ENCODE data around the gene SLC4A7. TPM values are rescaled to one million over a fixed set of nuclear protein-coding genes. Genes with fewer than 3 reads are reported as not detected.
"Not testable (repeated sequence)": the region's sequence is repeated elsewhere in the genome, so short reads cannot be mapped to it uniquely, and the experiment has no call there.

The SLC4A7 gene
- total and polyA plus RNA-seq, 2 donors (not counting 1 experiment from before 2014, with no cell fraction given): 9.4 to 46.9 TPM

DNA sequence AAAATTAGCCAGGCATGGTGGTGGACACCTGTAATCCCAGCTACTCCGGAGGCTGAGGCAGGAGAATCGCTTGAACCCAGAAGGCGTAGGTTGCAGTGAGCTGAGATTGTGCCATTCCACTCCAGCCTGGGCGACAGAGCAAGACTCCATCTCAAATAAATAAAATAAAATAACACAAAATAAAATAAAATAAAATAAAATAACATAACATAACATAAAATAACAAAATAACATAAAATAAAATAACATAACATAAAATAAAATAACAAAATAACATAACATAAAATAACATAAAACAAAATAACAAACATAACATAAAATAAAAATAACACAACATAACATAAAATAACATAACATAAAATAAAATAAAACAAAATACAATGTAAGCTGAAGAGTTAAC, 45.8 kb downstream of the SLC4A7 start:
- peaks cover 6 to 51% of the 10 kb centered on the region in 2 experiments for H3K36me3 ChIP-seq (replicated peaks in 1 of 2; ENCODE audit: control extremely low read depth in 1 of 2, control insufficient read depth in 1 of 2, extremely low read depth in 1 of 2, insufficient read depth in 2 of 2, low read length in 1 of 2)
- POLR2A ChIA-PET; H4K20me1 ChIP-seq (ENCODE audit: control insufficient read depth, insufficient read depth, low read length, poor library complexity, severe bottlenecking); H3K4me1 Mint-ChIP-seq; ATAC-seq (ENCODE audit: low read depth); H3K27ac Mint-ChIP-seq; H3K79me2 ChIP-seq (ENCODE audit: control insufficient read depth, insufficient read depth, low read length); H3K27ac ChIP-seq (ENCODE audit: low read length in 2 of 2); DNase-seq; H3K4me3 ChIP-seq (ENCODE audit: control extremely low read depth in 1 of 5, extremely low read depth in 1 of 5, insufficient read depth in 1 of 5, low read depth in 2 of 5, low read length in 4 of 5); H2AFZ ChIP-seq (ENCODE audit: insufficient read depth, low read depth, low read length, poor library complexity, severe bottlenecking); H3K4me2 ChIP-seq (replicated peaks; ENCODE audit: low read depth, low read length, poor library complexity, severe bottlenecking); H3K4me3 Mint-ChIP-seq; H3K9me3 Mint-ChIP-seq (ENCODE audit: insufficient read depth); intact Hi-C loops (cut with micrococcal nuclease); H3K27me3 ChIP-seq (replicated peaks in 1 of 4; ENCODE audit: control extremely low read depth in 1 of 4, control insufficient read depth in 3 of 4, insufficient read depth in 4 of 4, low read length in 3 of 4); H3K4me1 ChIP-seq (ENCODE audit: control insufficient read depth in 2 of 2, insufficient read depth in 2 of 2, low read length in 2 of 2); CTCF ChIA-PET; H3K9ac ChIP-seq (ENCODE audit: low read length); H3K27me3 Mint-ChIP-seq: not testable (repeated sequence)
- peaks cover 0 to 17% (median 13%) of the 10 kb centered on the region in 3 donors for H3K9me3 ChIP-seq (ENCODE audit: control extremely low read depth in 1 of 3, control insufficient read depth in 2 of 3, insufficient read depth in 1 of 3, low read length in 2 of 3)
- no CpG with 5 or more reads among the region's 4 CpGs for WGBS (ENCODE audit: insufficient coverage)

DNA sequence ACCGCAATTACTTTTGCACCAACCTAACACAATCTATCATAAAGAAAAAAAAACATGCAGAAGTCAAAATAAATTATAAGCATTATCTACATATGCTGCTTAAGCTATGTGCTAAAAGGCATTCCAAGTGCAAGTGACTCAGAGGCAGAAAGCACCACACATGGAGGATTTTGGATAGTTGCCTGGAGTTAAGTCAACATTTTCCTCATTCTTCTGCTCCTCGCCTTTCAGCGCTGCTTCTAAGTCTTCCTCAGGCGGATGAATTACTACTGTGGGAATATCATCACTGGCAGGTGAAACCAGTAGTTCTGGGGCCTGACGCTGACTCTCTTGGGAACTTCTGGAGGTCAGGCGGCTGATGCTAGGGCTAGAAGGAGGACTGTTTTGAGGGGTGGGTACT, 53.1 kb downstream of the SLC4A7 start:
- Histone ChIP-seq H3K4me3 (ENCODE audit: control extremely low read depth in 1 of 5, extremely low read depth in 1 of 5, insufficient read depth in 1 of 5, low read depth in 2 of 5, low read length in 4 of 5) (no peak overlapping the region), H4K20me1 (ENCODE audit: control insufficient read depth, insufficient read depth, low read length, poor library complexity, severe bottlenecking) (no peaks in the 10 kb centered on the region), H3K36me3 (replicated peaks in 1 of 2; ENCODE audit: control extremely low read depth in 1 of 2, control insufficient read depth in 1 of 2, extremely low read depth in 1 of 2, insufficient read depth in 2 of 2, low read length in 1 of 2) (peaks cover 0 to 39% of the 10 kb centered on the region in 2 experiments), H3K79me2 (ENCODE audit: control insufficient read depth, insufficient read depth, low read length) (no peaks in the 10 kb centered on the region), H3K27me3 (replicated peaks in 1 of 4; ENCODE audit: control extremely low read depth in 1 of 4, control insufficient read depth in 3 of 4, insufficient read depth in 4 of 4, low read length in 3 of 4) (no peaks in the 10 kb centered on the region), H3K4me2 (replicated peaks; ENCODE audit: low read depth, low read length, poor library complexity, severe bottlenecking) (no peak overlapping the region), H3K9me3 (ENCODE audit: control extremely low read depth in 1 of 3, control insufficient read depth in 2 of 3, insufficient read depth in 1 of 3, low read length in 2 of 3) (no peaks in the 10 kb centered on the region), H3K4me1 (ENCODE audit: control insufficient read depth in 2 of 2, insufficient read depth in 2 of 2, low read length in 2 of 2) (no peaks in the 10 kb centered on the region), H3K27ac (ENCODE audit: low read length in 2 of 2) (no peak overlapping the region), H2AFZ (ENCODE audit: insufficient read depth, low read depth, low read length, poor library complexity, severe bottlenecking) (no peak overlapping the region), H3K9ac (ENCODE audit: low read length) (no peak overlapping the region)
- ATAC-seq (ENCODE audit: low read depth) (no peak), DNase-seq (no peak)
- ChIA-PET POLR2A (no interaction called here), CTCF (interaction anchor here (0.7 kb wide), 1 partner anchor 120 kb away, joined by 3 read pairs; no protein-coding TSS in a partner anchor)
- no peak overlapping the region for H3K27ac Mint-ChIP-seq
- TF ChIP-seq EZH2 (IDR thresholded peaks at IDR 0.05; ENCODE audit: borderline replicate concordance, insufficient read depth, low read depth, low read length, poor library complexity, severe bottlenecking): no peak
- intact Hi-C loops (cut with micrococcal nuclease): no loop called here
- no peaks in the 10 kb centered on the region for H3K4me1 Mint-ChIP-seq
- no peak overlapping the region for H3K4me3 Mint-ChIP-seq
- WGBS (ENCODE audit: insufficient coverage): 100% methylated on average over 4 of the region's 6 CpGs
- H3K27me3 Mint-ChIP-seq: no peaks in the 10 kb centered on the region
- H3K9me3 Mint-ChIP-seq (ENCODE audit: insufficient read depth): no peaks in the 10 kb centered on the region
